Neural cell (in vitro differentiated cells): ENCODE measurements around the gene RUSC1. TPM values are rescaled to one million over a fixed set of nuclear protein-coding genes. Genes with fewer than 3 reads are reported as not detected.

ENCODE experiments used
- H2AFZ ChIP-seq: fragments of 200-600, 300-800 bp; sonication (generic), shearing (Covaris generic); 2 replicates; pipeline ENCODE4 v1.6.0; 2014; ENCODE audit warnings: low read depth, mild to moderate bottlenecking, antibody characterized with exemption, low read length, moderate library complexity
- H3F3A ChIP-seq: fragments of 200-600 bp; shearing (Covaris generic); 2 replicates; pipeline ENCODE4 v1.6.1; 2016; ENCODE audit warnings: mild to moderate bottlenecking, moderate library complexity, mixed read lengths, antibody characterized with exemption, low read length; ENCODE audit not compliant: insufficient read depth, poor library complexity, severe bottlenecking
- H3K27ac ChIP-seq: fragments of 200-600, 300-800 bp; sonication (generic), shearing (Covaris generic); 2 replicates; pipeline ENCODE4 v1.5.1; 2014; ENCODE audit warnings: mild to moderate bottlenecking, low read length, moderate library complexity
- H3K27me3 ChIP-seq: fragments of 300-800, 200-600 bp; sonication (generic), shearing (Covaris generic); 2 replicates; pipeline ENCODE4 v1.6.0; 2014; ENCODE audit warnings: mild to moderate bottlenecking, low read depth, low read length, moderate library complexity; ENCODE audit not compliant: insufficient read depth
- H3K36me3 ChIP-seq: fragments of 300-800, 200-600 bp; sonication (generic), shearing (Covaris generic); 2 replicates; pipeline ENCODE4 v1.5.1; 2014; ENCODE audit warnings: mild to moderate bottlenecking, antibody characterized with exemption, low read length, moderate library complexity; ENCODE audit not compliant: insufficient read depth
- H3K4me2 ChIP-seq: fragments of 300-800, 200-600 bp; sonication (generic), shearing (Covaris generic); 2 replicates; pipeline ENCODE4 v1.6.0; 2014; ENCODE audit warnings: mild to moderate bottlenecking, low read length
- H3K4me3 ChIP-seq: fragments of 300-800, 200-600 bp; sonication (generic), shearing (Covaris generic); 2 replicates; pipeline ENCODE4 v1.5.1; 2014; ENCODE audit warnings: mild to moderate bottlenecking, low read length, moderate library complexity
- H3K79me2 ChIP-seq: fragments of 200-600 bp; shearing (Covaris generic); replicated peaks from 2 replicates; pipeline ENCODE4 v1.6.0; 2014; ENCODE audit warnings: mild to moderate bottlenecking, low read length, moderate library complexity; ENCODE audit not compliant: insufficient read depth
- H3K9ac ChIP-seq: fragments of 300-800, 200-600 bp; sonication (generic), shearing (Covaris generic); 2 replicates; pipeline ENCODE4 v1.6.1; 2016; ENCODE audit warnings: mild to moderate bottlenecking, low read length, mixed read lengths
- H3K9me2 ChIP-seq: fragments of 200-600 bp; shearing (Covaris generic); 2 replicates; pipeline ENCODE4 v1.6.1; 2016; ENCODE audit warnings: mild to moderate bottlenecking, low read length, mixed read lengths; ENCODE audit not compliant: insufficient read depth
- H3K9me3 ChIP-seq: fragments of 200-600, 300-800 bp; sonication (generic), shearing (Covaris generic); 2 replicates; pipeline ENCODE4 v1.6.1; 2016; ENCODE audit warnings: mild to moderate bottlenecking, mixed run types, low read length, moderate library complexity, mixed read lengths
- H4K20me1 ChIP-seq: fragments of 200-600 bp; shearing (Covaris generic); 2 replicates; pipeline ENCODE4 v1.6.1; 2016; ENCODE audit warnings: mild to moderate bottlenecking, mixed run types; ENCODE audit not compliant: insufficient read depth
- EP300 ChIP-seq: fragments of 450-650 bp; conservative IDR thresholded peaks from 2 replicates; pipeline ENCODE4 v1.6.1; 2014; ENCODE audit warnings: antibody characterized with exemption, mild to moderate bottlenecking, moderate library complexity; ENCODE audit not compliant: poor library complexity, severe bottlenecking
- EZH2 ChIP-seq: fragments of 200-600, 300-800 bp; shearing (Covaris generic), sonication (generic); IDR thresholded peaks from 2 replicates; pipeline ENCODE4 v1.6.1; 2014; ENCODE audit warnings: antibody characterized with exemption, low read length, borderline replicate concordance, mild to moderate bottlenecking; ENCODE audit not compliant: insufficient read depth, poor library complexity, severe bottlenecking
- MXI1 ChIP-seq: fragments of 450-650 bp; conservative IDR thresholded peaks from 2 replicates; pipeline ENCODE4 v1.6.1; 2014; ENCODE audit warnings: antibody characterized with exemption, mild to moderate bottlenecking; ENCODE audit not compliant: poor library complexity, severe bottlenecking
- POLR2AphosphoS5 ChIP-seq: IDR thresholded peaks from 2 replicates; pipeline ENCODE4 v1.6.1; 2012
- RAD21 ChIP-seq: fragments of 450-650 bp; conservative IDR thresholded peaks from 2 replicates; pipeline ENCODE4 v1.6.1; 2014; ENCODE audit warnings: antibody characterized with exemption, mild to moderate bottlenecking, moderate library complexity
- REST ChIP-seq: IDR thresholded peaks from 2 replicates; pipeline ENCODE4 v1.6.1; 2012; ENCODE audit warnings: borderline replicate concordance
- SMC3 ChIP-seq: fragments of 450-650 bp; conservative IDR thresholded peaks from 2 replicates; pipeline ENCODE4 v1.6.1; 2014; ENCODE audit warnings: antibody characterized with exemption, mild to moderate bottlenecking, moderate library complexity; ENCODE audit not compliant: poor library complexity
- TAF1 ChIP-seq: IDR thresholded peaks from 2 replicates; pipeline ENCODE4 v1.6.1; 2012; ENCODE audit warnings: low read depth
- polyA plus RNA-seq: library from polyadenylated mRNA; depleted of rRNA; stranded (reverse); fragments of >200 nt; gene quantifications from 2 replicates; pipeline ENCODE4 v1.2.3, GENCODE V29; 2014
- TF ChIP-seq, protein P1 (sequence below): fragments of 450-650 bp; IDR thresholded peaks from 2 replicates; pipeline ENCODE4 v1.5.1; 2014; ENCODE audit warnings: antibody characterized with exemption, mild to moderate bottlenecking, moderate library complexity; ENCODE audit not compliant: poor library complexity, severe bottlenecking

Gene RUSC1
- polyA plus RNA-seq, 1 donor from 2014 or later, result 45.7 TPM

GRCh38 chr1:155322571-155322952, 1.9 kb downstream of the RUSC1 start:
- peak overlapping the region; percentile 97 for H3K4me2 ChIP-seq

DNA sequence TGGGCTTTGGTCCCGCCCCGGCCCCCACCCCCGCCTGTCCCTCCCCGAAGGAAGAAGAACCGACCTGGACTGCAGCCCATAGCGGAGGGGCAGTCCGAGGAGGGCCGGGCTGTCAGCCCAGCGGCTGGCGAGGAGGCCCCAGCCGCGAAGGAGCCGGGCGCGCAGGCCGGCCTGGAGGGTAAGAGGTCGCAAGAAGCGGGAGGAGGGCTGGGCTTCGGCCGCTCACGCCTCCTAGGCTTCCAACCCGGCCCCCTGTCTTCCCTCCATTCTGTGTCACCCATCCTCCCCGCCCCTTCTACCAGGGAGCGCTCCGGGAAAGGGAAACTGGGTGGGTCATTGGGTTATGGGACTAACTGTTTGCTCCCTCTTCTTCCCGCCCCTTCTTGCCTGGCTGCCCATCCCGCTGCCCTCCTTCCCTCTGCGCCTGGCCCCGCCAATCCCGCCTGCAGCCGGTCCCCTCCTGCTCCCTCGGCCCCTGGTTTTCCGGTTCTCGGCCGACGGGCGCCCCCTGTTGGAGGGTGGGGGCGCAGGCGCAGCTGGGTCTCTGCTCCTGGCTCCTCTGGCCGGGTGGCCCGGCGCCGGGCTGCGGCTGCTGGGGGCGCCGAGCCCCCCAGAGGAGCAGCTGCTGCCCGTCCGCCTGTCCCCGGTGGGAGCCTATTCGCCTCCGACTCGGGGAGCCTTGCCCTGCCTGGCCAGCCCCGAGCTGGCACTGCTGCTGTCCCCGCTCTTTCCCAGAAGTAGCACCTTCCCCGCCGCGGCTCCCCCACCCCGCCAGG, 2.4 kb downstream of the RUSC1 start:
- no peaks in the 10 kb centered on the region for H3F3A ChIP-seq
- peak overlapping the region; percentile 90 for H3K4me3 ChIP-seq
- peaks cover 28% of the 10 kb centered on the region for H3K79me2 ChIP-seq
- H3K27me3 ChIP-seq, result no peaks in the 10 kb centered on the region
- peak overlapping the region; percentile 99 for H3K4me2 ChIP-seq
- no peaks in the 10 kb centered on the region for H3K9me3 ChIP-seq
- peak overlapping the region; percentile 79 for H3K27ac ChIP-seq
- H3K9me2 ChIP-seq, result no peaks in the 10 kb centered on the region
- H2AFZ ChIP-seq, result peak overlapping the region; percentile 25
- H3K36me3 ChIP-seq, result peaks cover 3% of the 10 kb centered on the region
- peaks cover 7% of the 10 kb centered on the region for H4K20me1 ChIP-seq
- peak overlapping the region; percentile 91 for H3K9ac ChIP-seq
- TF ChIP-seq EZH2 (no peak), EP300 (peak; percentile 15), POLR2AphosphoS5 (peak; percentile 80), TAF1 (peak; percentile 31), SMC3 (peak; percentile 85), RAD21 (peak; percentile 86)
- TF ChIP-seq, protein P1, sequence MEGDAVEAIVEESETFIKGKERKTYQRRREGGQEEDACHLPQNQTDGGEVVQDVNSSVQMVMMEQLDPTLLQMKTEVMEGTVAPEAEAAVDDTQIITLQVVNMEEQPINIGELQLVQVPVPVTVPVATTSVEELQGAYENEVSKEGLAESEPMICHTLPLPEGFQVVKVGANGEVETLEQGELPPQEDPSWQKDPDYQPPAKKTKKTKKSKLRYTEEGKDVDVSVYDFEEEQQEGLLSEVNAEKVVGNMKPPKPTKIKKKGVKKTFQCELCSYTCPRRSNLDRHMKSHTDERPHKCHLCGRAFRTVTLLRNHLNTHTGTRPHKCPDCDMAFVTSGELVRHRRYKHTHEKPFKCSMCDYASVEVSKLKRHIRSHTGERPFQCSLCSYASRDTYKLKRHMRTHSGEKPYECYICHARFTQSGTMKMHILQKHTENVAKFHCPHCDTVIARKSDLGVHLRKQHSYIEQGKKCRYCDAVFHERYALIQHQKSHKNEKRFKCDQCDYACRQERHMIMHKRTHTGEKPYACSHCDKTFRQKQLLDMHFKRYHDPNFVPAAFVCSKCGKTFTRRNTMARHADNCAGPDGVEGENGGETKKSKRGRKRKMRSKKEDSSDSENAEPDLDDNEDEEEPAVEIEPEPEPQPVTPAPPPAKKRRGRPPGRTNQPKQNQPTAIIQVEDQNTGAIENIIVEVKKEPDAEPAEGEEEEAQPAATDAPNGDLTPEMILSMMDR, result peak; percentile 97

More at GRCh38 chr1:155322571-155322952, 1.9 kb downstream of the RUSC1 start:
- Histone ChIP-seq H3K4me3 (peak overlapping the region; percentile 90), H4K20me1 (peaks cover 7% of the 10 kb centered on the region), H3K27ac (peak overlapping the region; percentile 79), H3K9ac (peak overlapping the region; percentile 91), H3K27me3 (no peaks in the 10 kb centered on the region), H3K9me2 (no peaks in the 10 kb centered on the region), H3K79me2 (peaks cover 28% of the 10 kb centered on the region), H3K9me3 (no peaks in the 10 kb centered on the region), H3K36me3 (no peaks in the 10 kb centered on the region), H3F3A (no peaks in the 10 kb centered on the region), H2AFZ (no peak overlapping the region)
- no peak for TF ChIP-seq EP300
- no peak for TF ChIP-seq POLR2AphosphoS5
- no peak for TF ChIP-seq MXI1
- no peak for TF ChIP-seq SMC3
- TF ChIP-seq, protein P1, result no peak
- no peak for TF ChIP-seq EZH2
- no peak for TF ChIP-seq TAF1
- no peak for TF ChIP-seq RAD21
- TF ChIP-seq REST, result no peak
